ENCODE data around the gene OR1D5. TPM values are rescaled to one million over a fixed set of nuclear protein-coding genes. Genes with fewer than 3 reads are reported as not detected.

The OR1D5 gene
- polyA plus RNA-seq, 1 of the 3 experiments (the other 2 are of a cell fraction): not detected

DNA sequence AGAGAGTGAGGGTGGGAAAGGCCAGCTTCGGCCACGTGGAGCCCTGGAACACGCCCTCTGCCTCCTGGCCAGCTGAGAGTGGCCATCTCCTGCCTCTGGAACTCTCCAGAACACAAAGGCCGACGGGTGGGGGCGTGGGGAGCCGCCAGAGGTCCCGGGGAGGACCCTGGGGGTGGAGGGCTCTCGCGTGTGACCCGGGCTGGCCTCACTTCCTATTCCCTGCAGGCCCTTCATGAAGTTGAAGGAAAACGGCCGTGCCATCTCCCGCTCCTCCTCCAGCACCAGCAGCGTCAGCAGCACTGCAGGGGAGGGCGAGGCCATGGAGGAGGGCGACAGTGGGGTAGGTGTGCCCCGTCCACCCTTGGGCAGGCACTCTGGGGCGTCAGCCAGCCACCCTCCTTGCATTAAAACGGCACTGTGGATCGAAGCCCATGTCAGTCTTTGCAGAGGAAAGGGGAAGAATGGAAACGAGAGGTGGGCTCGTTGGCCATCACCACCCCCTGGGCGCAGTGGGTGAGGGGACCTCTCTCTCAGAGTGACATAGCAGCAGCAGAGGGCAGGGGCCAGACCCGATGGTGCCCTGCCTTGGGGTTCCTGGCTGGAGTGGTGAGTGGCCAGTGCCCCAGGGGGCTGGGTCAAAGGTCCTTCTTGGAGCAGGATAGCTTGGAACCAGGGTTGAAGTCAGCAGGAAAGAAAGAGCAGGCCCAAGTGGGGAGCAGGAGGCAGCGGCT lies 37.1 kb downstream of the OR1D5 start:
- H3K9me3 ChIP-seq: peaks cover 14% of the 10 kb centered on the region; the same call in 1 of the 2 replicates
- H3F3A ChIP-seq (replicated peaks; ENCODE audit: insufficient read depth): peaks cover 21% of the 10 kb centered on the region
- no peak overlapping the region for H3K9ac ChIP-seq
- no peak overlapping the region for H3K4me2 ChIP-seq
- no peaks in the 10 kb centered on the region for H3K27me3 ChIP-seq (ENCODE audit: insufficient read depth)
- CTCF ChIA-PET: interaction anchor here (0.6 to 3.4 kb wide), 4 partner anchors 13 to 177 kb away, joined by 3 to 14 read pairs (median 4); no protein-coding TSS in a partner anchor
- H3K36me3 ChIP-seq (replicated peaks in 1 of 2; ENCODE audit: control insufficient read depth in 1 of 2, insufficient read depth in 2 of 2, low read length in 1 of 2): peaks cover 9 to 42% of the 10 kb centered on the region in 2 experiments
- H3K27ac ChIP-seq (ENCODE audit: low read depth in 2 of 2, low read length in 1 of 2): no peak overlapping the region; a peak in 1 of 4 replicates
- no peak overlapping the region for H2AFZ ChIP-seq (ENCODE audit: low read depth)
- H3K9me2 ChIP-seq: no peaks in the 10 kb centered on the region
- POLR2A ChIA-PET: no interaction called here
- DNase-seq: no peak
- H4K20me1 ChIP-seq (ENCODE audit: insufficient read depth): no peaks in the 10 kb centered on the region
- peaks cover 4% of the 10 kb centered on the region; the same call in 1 of the 2 replicates for H3K79me2 ChIP-seq (ENCODE audit: insufficient read depth)
- WGBS (ENCODE audit: low lambda C conversion rate): 97% methylated on average over 25 of the region's 26 CpGs
- TF ChIP-seq NFIC (IDR thresholded peaks at IDR 0.05; ENCODE audit: borderline replicate concordance): no peak
- no peak for TF ChIP-seq TAF1 (IDR thresholded peaks at IDR 0.05; ENCODE audit: borderline replicate concordance, low read depth, low read length)
- no peak for TF ChIP-seq ELF1 (IDR thresholded peaks at IDR 0.05)
- no peak for TF ChIP-seq SMC3 (IDR thresholded peaks at IDR 0.05; ENCODE audit: low read depth, low read length)
- TF ChIP-seq, protein P1, sequence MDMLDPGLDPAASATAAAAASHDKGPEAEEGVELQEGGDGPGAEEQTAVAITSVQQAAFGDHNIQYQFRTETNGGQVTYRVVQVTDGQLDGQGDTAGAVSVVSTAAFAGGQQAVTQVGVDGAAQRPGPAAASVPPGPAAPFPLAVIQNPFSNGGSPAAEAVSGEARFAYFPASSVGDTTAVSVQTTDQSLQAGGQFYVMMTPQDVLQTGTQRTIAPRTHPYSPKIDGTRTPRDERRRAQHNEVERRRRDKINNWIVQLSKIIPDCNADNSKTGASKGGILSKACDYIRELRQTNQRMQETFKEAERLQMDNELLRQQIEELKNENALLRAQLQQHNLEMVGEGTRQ (IDR thresholded peaks at IDR 0.05; ENCODE audit: borderline replicate concordance, low read depth, low read length): no peak
- no peak for TF ChIP-seq CHD2 (IDR thresholded peaks at IDR 0.05; ENCODE audit: low read length, partially characterized antibody)
- no peak for TF ChIP-seq RAD21 (IDR thresholded peaks at IDR 0.05; ENCODE audit: low read length)
- peaks cover 0 to 5% of the 10 kb centered on the region in 2 experiments; a peak in 2 of 4 replicates for H3K4me1 ChIP-seq (ENCODE audit: control insufficient read depth in 1 of 2, insufficient read depth in 2 of 2, low read depth in 1 of 2, low read length in 1 of 2)
- H3K4me3 ChIP-seq (ENCODE audit: low read depth in 2 of 2, low read length in 1 of 2): no peak overlapping the region

GRCh38 chr17:3025421-3026124 lies 37.8 kb downstream of the OR1D5 start:
- Histone ChIP-seq H3K9ac (no peak overlapping the region), H3K27me3 (ENCODE audit: insufficient read depth) (no peaks in the 10 kb centered on the region), H2AFZ (ENCODE audit: low read depth) (no peak overlapping the region), H4K20me1 (ENCODE audit: insufficient read depth) (no peaks in the 10 kb centered on the region), H3K9me2 (no peaks in the 10 kb centered on the region), H3K9me3 (peaks cover 14% of the 10 kb centered on the region; the same call in 1 of the 2 replicates), H3F3A (replicated peaks; ENCODE audit: insufficient read depth) (peaks cover 18% of the 10 kb centered on the region), H3K4me2 (no peak overlapping the region), H3K79me2 (ENCODE audit: insufficient read depth) (peaks cover 4% of the 10 kb centered on the region; the same call in 1 of the 2 replicates), H3K27ac (ENCODE audit: low read depth in 2 of 2, low read length in 1 of 2) (no peak overlapping the region), H3K4me3 (ENCODE audit: low read depth in 2 of 2, low read length in 1 of 2) (no peak overlapping the region), H3K4me1 (ENCODE audit: control insufficient read depth in 1 of 2, insufficient read depth in 2 of 2, low read depth in 1 of 2, low read length in 1 of 2) (peaks cover 0 to 4% of the 10 kb centered on the region in 2 experiments; a peak in 2 of 4 replicates), H3K36me3 (replicated peaks in 1 of 2; ENCODE audit: control insufficient read depth in 1 of 2, insufficient read depth in 2 of 2, low read length in 1 of 2) (peaks cover 4 to 44% of the 10 kb centered on the region in 2 experiments)
- WGBS (ENCODE audit: low lambda C conversion rate): 82% methylated on average over 7 of the region's 17 CpGs
- ChIA-PET CTCF (interaction anchor here (0.6 to 2.4 kb wide), 3 partner anchors 23 to 177 kb away, joined by 3 to 6 read pairs (median 3); no protein-coding TSS in a partner anchor), POLR2A (no interaction called here)
- TF ChIP-seq TAF1 (IDR thresholded peaks at IDR 0.05; ENCODE audit: borderline replicate concordance, low read depth, low read length) (no peak), SIN3A (IDR thresholded peaks at IDR 0.05; ENCODE audit: borderline replicate concordance, low read depth, low read length) (no peak), RAD21 (IDR thresholded peaks at IDR 0.05; ENCODE audit: low read length) (no peak), GATA2 (CRISPR knock-in tag; IDR thresholded peaks at IDR 0.05) (no peak), RCOR1 (IDR thresholded peaks at IDR 0.05; ENCODE audit: low read length) (no peak), NRF1 (IDR thresholded peaks at IDR 0.05; ENCODE audit: low read depth, low read length) (no peak)
- TF ChIP-seq, protein P2, sequence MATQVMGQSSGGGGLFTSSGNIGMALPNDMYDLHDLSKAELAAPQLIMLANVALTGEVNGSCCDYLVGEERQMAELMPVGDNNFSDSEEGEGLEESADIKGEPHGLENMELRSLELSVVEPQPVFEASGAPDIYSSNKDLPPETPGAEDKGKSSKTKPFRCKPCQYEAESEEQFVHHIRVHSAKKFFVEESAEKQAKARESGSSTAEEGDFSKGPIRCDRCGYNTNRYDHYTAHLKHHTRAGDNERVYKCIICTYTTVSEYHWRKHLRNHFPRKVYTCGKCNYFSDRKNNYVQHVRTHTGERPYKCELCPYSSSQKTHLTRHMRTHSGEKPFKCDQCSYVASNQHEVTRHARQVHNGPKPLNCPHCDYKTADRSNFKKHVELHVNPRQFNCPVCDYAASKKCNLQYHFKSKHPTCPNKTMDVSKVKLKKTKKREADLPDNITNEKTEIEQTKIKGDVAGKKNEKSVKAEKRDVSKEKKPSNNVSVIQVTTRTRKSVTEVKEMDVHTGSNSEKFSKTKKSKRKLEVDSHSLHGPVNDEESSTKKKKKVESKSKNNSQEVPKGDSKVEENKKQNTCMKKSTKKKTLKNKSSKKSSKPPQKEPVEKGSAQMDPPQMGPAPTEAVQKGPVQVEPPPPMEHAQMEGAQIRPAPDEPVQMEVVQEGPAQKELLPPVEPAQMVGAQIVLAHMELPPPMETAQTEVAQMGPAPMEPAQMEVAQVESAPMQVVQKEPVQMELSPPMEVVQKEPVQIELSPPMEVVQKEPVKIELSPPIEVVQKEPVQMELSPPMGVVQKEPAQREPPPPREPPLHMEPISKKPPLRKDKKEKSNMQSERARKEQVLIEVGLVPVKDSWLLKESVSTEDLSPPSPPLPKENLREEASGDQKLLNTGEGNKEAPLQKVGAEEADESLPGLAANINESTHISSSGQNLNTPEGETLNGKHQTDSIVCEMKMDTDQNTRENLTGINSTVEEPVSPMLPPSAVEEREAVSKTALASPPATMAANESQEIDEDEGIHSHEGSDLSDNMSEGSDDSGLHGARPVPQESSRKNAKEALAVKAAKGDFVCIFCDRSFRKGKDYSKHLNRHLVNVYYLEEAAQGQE (IDR thresholded peaks at IDR 0.05; ENCODE audit: low read depth, low read length): no peak
- TF ChIP-seq, protein P1 (IDR thresholded peaks at IDR 0.05; ENCODE audit: borderline replicate concordance, low read depth, low read length): no peak
- DNase-seq: no peak

All from SK-N-SH (cell line).